ENCODE measurements around the gene SLC9A9. TPM values are rescaled to one million over a fixed set of nuclear protein-coding genes. Genes with fewer than 3 reads are reported as not detected.

The SLC9A9 gene
- total RNA-seq, 3 donors from 2014 or later = 6.2 to 17.3 (median 7.8) TPM

GRCh38 chr3:143654906-143655305, 193.4 kb downstream of the SLC9A9 start:
- DNase-seq (ENCODE audit: low spot score in 2 of 2) = no peak
- no peaks in the 10 kb centered on the region for H3K9me3 ChIP-seq
- intact Hi-C loops (cut with DNase I; ENCODE audit: low total_unique reads) = no loop called here
- H3K27ac ChIP-seq = peak overlapping the region in 1 of 2 donors; percentile 77
- no peak overlapping the region for H3K4me3 ChIP-seq
- H3K36me3 ChIP-seq = no peaks in the 10 kb centered on the region
- no peak for TF ChIP-seq POLR2A (IDR thresholded peaks at IDR 0.05)
- TF ChIP-seq CTCF (IDR thresholded peaks at IDR 0.05) = no peak
- no peak for TF ChIP-seq POLR2AphosphoS5 (IDR thresholded peaks at IDR 0.05)
- no peaks in the 10 kb centered on the region for H3K27me3 ChIP-seq
- no peaks in the 10 kb centered on the region for H3K4me1 ChIP-seq

GRCh38 chr3:143653935-143654334, 194.3 kb downstream of the SLC9A9 start:
- H3K4me3 ChIP-seq = no peak overlapping the region
- TF ChIP-seq CTCF (IDR thresholded peaks at IDR 0.05) = no peak
- intact Hi-C loops (cut with DNase I; ENCODE audit: low total_unique reads) = no loop called here
- H3K4me1 ChIP-seq = no peaks in the 10 kb centered on the region
- DNase-seq (ENCODE audit: low spot score in 2 of 2) = no peak
- H3K27ac ChIP-seq = no peak overlapping the region
- no peaks in the 10 kb centered on the region for H3K27me3 ChIP-seq
- H3K9me3 ChIP-seq = no peaks in the 10 kb centered on the region
- H3K36me3 ChIP-seq = no peaks in the 10 kb centered on the region

- intact Hi-C loops (cut with DNase I; ENCODE audit: low total_unique reads) = no loop called here
Measured at GRCh38 chr3:143653493-143653892, 194.8 kb downstream of the SLC9A9 start.

GRCh38 chr3:143652118-143652517, 196.2 kb downstream of the SLC9A9 start:
- no peak for TF ChIP-seq POLR2A (IDR thresholded peaks at IDR 0.05)
- no peaks in the 10 kb centered on the region for H3K4me1 ChIP-seq
- no peak overlapping the region for H3K27ac ChIP-seq
- no peaks in the 10 kb centered on the region for H3K27me3 ChIP-seq
- H3K36me3 ChIP-seq = no peaks in the 10 kb centered on the region
- intact Hi-C loops (cut with DNase I; ENCODE audit: low total_unique reads) = no loop called here
- H3K9me3 ChIP-seq = no peaks in the 10 kb centered on the region
- DNase-seq (ENCODE audit: low spot score in 2 of 2) = no peak
- no peak overlapping the region for H3K4me3 ChIP-seq

More at GRCh38 chr3:143653493-143653892, 194.8 kb downstream of the SLC9A9 start:
- TF ChIP-seq POLR2AphosphoS5 (IDR thresholded peaks at IDR 0.05) = no peak
- no peak for TF ChIP-seq CTCF (IDR thresholded peaks at IDR 0.05)
- DNase-seq (ENCODE audit: low spot score in 2 of 2) = no peak
- H3K36me3 ChIP-seq = no peaks in the 10 kb centered on the region
- H3K27me3 ChIP-seq = no peaks in the 10 kb centered on the region
- H3K27ac ChIP-seq = no peak overlapping the region
- H3K4me3 ChIP-seq = no peak overlapping the region
- H3K9me3 ChIP-seq = no peaks in the 10 kb centered on the region
- H3K4me1 ChIP-seq = no peaks in the 10 kb centered on the region

- Histone ChIP-seq H3K36me3 (no peaks in the 10 kb centered on the region), H3K27ac (no peak overlapping the region), H3K9me3 (no peaks in the 10 kb centered on the region), H3K27me3 (no peaks in the 10 kb centered on the region), H3K4me3 (no peak overlapping the region), H3K4me1 (no peaks in the 10 kb centered on the region)
- intact Hi-C loops (cut with DNase I; ENCODE audit: low total_unique reads) = no loop called here
- TF ChIP-seq POLR2AphosphoS5 (IDR thresholded peaks at IDR 0.05) = no peak
- no peak for TF ChIP-seq POLR2A (IDR thresholded peaks at IDR 0.05)
- no peak for TF ChIP-seq CTCF (IDR thresholded peaks at IDR 0.05)
- DNase-seq (ENCODE audit: low spot score in 2 of 2) = no peak
Measured at GRCh38 chr3:143650827-143651226, 197.4 kb downstream of the SLC9A9 start.

GRCh38 chr3:143650120-143650519, 198.1 kb downstream of the SLC9A9 start:
- Histone ChIP-seq H3K4me1 (no peaks in the 10 kb centered on the region), H3K4me3 (no peak overlapping the region), H3K9me3 (no peaks in the 10 kb centered on the region), H3K27ac (no peak overlapping the region), H3K27me3 (no peaks in the 10 kb centered on the region), H3K36me3 (no peaks in the 10 kb centered on the region)
- intact Hi-C loops (cut with DNase I; ENCODE audit: low total_unique reads) = no loop called here
- TF ChIP-seq CTCF (IDR thresholded peaks at IDR 0.05) (no peak), POLR2A (IDR thresholded peaks at IDR 0.05) (no peak), POLR2AphosphoS5 (IDR thresholded peaks at IDR 0.05) (no peak)
- no peak for DNase-seq (ENCODE audit: low spot score in 2 of 2)

Measured in breast epithelium (tissue), 4 donors.